ENCODE measurements around the gene KRTAP7-1.

Gene KRTAP7-1

DNA sequence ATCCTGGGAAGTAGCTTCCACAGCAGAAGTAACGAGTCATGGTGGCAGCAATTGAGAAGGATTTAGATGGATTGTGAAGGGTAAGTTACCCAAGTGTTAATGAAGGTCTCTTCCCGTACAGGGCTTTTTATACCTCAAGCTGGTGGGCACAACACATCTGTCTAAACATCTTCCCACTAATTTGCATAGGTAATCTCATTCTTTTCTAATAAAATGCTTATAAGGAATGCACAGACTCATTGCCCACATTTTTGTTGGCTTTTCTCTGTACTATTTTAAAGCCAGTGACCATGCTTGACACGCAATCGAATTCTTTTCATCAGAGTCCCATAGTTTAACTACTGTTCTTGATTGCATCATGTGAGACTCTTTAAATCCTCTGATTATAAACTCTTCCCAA lies at the start of gene KRTAP7-1:
TSS of gene KRTAP7-1 (minus strand) at position 101 of the 400 bp plus-strand sequence. CDS start at position 40, 61 bp downstream.
- ATAC-seq, result no peak
- DNase-seq, result no peak

- ATAC-seq (no peak), DNase-seq (no peak)
Measured at GRCh38 chr21:30874526-30874925, 45.0 kb upstream of the KRTAP7-1 start.

- ATAC-seq, result no peak
- DNase-seq, result no peak
Measured at GRCh38 chr21:30847627-30848500, 18.3 kb upstream of the KRTAP7-1 start.

DNA sequence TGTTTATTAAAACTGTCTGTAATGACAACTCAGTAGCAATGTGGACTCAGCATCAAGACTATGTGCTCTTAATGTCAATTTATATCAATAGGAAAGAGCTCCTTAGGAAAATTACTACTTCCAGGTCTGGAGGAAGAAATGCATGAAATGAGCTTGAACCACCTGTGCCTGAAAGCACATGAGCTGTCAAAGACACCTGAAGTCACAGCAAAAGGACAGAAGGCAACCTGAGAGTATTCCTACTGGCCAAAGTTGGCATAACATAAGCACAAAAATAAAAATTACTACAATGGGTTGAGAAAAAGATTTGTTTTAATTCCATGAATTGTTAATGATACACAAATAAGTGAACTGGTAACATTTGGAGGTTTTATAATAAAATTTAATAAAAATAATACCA lies 13.4 kb upstream of the KRTAP7-1 start:
- DNase-seq, result no peak
- no peak for ATAC-seq

GRCh38 chr21:30839304-30839703 lies 9.7 kb upstream of the KRTAP7-1 start:
- ATAC-seq, result no peak
- peak; percentile 29 for DNase-seq

DNA sequence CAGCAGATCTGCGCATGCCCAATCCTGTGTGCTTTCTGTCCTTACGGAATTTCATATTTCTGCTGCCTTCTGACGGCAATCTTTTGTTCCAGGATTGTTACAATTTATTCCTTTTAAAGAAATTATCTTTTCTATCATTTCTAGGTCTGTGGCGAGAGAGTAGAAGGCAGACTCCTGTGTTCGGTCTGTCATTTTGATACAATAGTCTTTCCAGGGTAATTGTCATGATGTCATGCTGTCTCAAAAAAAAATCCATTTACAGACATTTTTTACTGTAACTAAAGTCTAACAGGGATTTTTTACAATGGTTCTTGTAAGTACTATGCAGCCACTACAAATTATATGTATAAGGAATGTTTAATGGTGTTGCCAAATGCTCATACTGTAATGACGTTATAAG lies 9.0 kb upstream of the KRTAP7-1 start:
- no peak for DNase-seq
- no peak for ATAC-seq

GRCh38 chr21:30831194-30831765 lies 1.7 kb upstream of the KRTAP7-1 start:
- peak; percentile 44 for DNase-seq
- ATAC-seq, result no peak

- ATAC-seq (no peak), DNase-seq (no peak)
Measured at GRCh38 chr21:30818837-30819610, 10.5 kb downstream of the KRTAP7-1 start.

DNA sequence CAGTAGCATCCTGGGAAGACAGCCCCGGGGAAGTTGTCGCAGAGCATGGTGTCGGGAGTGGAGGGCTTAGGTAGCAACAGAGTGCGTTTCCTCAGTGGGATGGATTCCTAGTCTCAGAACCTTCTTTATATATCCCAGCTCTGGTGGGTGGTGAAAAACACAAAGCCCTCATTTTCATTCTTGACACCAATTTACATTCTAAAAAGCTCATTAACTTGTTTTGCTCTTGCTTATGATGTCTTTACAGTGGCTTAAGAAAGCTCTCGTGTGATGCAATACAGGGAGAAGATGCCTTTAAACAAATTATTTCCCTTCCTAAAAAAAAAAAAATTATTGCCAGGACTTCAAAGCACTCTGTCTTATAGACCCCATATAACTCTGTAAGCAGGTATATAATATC lies 16.4 kb downstream of the KRTAP7-1 start, which contains the start of gene KRTAP8-1:
TSS of gene KRTAP8-1 (minus strand) at position 101 of the 400 bp plus-strand sequence. CDS start at position 47, 54 bp downstream.
- no peak for ATAC-seq
- DNase-seq, result no peak

GRCh38 chr21:30800605-30801004 lies 29.0 kb downstream of the KRTAP7-1 start:
- ATAC-seq (no peak), DNase-seq (no peak)

DNA sequence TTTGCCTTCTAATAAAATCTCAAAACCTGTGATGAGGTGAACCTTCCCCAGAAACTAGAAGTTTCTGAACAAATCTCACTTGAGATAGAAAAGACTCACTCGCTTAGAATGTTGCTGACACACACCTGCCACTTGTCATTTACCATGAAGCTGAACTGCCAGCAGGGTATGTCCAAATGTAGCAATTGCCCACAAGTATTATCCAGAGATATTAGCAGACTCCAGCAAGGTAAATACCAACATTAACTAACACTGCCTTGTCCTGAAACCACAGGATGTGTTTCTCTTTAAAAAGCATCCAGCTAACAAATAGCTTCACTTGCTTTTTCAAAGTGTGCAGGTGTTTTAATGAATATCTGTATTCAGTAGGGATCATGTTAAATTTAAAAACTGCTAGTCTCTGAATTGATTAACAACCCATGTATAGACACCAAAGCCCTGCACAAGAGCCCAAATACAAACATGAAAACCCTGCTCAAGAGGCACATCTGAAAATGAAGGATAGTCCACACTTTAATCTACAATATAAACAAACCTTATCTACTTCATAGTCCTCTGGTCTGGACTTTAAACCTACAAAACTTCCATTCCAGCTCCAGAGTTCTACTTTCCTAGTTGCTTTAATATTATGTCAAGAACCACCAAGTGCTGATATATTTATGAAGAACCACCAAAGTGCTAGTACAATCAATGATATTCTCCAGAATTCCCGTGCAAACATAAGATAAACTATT lies 35.8 kb downstream of the KRTAP7-1 start:
- ATAC-seq (no peak), DNase-seq (no peak)

DNA sequence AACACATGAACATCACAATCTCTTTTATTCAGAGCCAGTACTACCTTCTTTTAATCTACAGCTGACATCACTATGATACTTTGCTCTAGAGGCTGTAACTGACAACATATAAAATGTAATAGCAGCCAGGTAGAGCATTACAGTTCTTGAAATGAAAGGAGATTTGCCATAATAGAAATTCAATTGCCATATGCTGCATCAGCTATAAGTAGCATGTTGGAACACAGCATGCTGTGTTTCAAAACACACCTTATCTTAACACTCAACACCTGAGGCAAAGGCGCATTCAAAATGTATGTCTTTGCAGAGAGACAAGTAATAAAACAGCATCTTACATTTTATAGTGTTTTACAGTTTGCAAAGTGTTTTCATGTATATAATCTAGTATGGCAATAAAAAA lies 50.3 kb downstream of the KRTAP7-1 start:
- ATAC-seq (no peak), DNase-seq (no peak)

All from stimulated activated naive CD8-positive, alpha-beta T cell treated with anti-CD3 and anti-CD28 coated beads, Interleukin-15, Interleukin-2, amounts not matched to agents 100 U/mL and 50 U/mL, for 24 hours (primary cell).